ENCODE measurements around the gene NR2C2.

NR2C2 gene

DNA sequence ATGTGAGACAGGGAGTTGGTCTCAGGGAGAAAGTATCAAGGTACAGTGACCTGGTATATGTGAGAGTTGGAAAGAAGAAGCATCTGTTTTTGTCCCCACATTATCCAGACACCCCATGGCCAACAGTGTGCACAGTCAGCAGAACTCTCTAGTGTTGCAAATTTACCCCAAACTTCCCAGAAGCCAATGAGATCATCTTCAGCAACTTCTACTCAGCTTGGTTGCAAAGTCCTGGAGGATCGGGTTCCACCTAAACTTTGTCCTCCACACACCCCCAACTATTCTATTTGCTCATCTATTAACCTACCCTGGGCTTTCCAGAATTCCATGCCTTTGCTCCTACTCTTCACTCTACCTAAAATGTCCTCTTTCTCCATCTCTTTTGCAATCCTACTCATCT is 135.9 kb downstream of the NR2C2 start:
- no peak overlapping the region for H3K27ac ChIP-seq (replicated peaks)
- no peaks in the 10 kb centered on the region for H3K27me3 ChIP-seq (ENCODE audit: insufficient read depth, poor library complexity, severe bottlenecking)
- TF ChIP-seq REST (IDR thresholded peaks at IDR 0.05; ENCODE audit: insufficient replicate concordance, low read depth) (no peak), SPI1 (IDR thresholded peaks at IDR 0.05; ENCODE audit: borderline replicate concordance, low read depth) (no peak), GABPA (IDR thresholded peaks at IDR 0.05; ENCODE audit: low read depth) (no peak), POLR2AphosphoS5 (IDR thresholded peaks at IDR 0.05; ENCODE audit: low read depth) (no peak)
- TF ChIP-seq, protein P1, sequence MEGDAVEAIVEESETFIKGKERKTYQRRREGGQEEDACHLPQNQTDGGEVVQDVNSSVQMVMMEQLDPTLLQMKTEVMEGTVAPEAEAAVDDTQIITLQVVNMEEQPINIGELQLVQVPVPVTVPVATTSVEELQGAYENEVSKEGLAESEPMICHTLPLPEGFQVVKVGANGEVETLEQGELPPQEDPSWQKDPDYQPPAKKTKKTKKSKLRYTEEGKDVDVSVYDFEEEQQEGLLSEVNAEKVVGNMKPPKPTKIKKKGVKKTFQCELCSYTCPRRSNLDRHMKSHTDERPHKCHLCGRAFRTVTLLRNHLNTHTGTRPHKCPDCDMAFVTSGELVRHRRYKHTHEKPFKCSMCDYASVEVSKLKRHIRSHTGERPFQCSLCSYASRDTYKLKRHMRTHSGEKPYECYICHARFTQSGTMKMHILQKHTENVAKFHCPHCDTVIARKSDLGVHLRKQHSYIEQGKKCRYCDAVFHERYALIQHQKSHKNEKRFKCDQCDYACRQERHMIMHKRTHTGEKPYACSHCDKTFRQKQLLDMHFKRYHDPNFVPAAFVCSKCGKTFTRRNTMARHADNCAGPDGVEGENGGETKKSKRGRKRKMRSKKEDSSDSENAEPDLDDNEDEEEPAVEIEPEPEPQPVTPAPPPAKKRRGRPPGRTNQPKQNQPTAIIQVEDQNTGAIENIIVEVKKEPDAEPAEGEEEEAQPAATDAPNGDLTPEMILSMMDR (IDR thresholded peaks at IDR 0.05; ENCODE audit: insufficient read depth, low read length), result no peak
- DNase-seq (ENCODE audit: low read depth in 1 of 2, low spot score in 1 of 2), result no peak
- H3K4me3 ChIP-seq (replicated peaks; ENCODE audit: insufficient read depth, low read length), result no peak overlapping the region

DNA sequence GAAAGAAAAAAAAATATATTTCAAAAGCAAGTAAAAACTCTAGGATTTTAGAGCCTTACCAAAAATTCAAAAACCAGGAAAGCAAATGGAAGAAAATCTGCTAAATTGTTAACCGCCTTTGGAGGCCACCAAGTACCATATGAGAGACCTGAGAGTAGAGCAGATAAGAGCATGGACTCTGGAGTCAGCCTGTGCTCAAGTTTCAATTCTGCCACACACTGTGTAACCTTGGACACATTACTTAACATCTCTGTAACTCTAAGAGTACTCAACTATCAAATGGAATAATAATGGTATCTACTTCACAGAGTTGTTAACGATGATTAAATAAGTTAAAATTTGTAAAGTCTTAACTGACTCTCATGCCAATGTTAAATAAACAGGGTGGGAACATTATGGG is 138.9 kb downstream of the NR2C2 start:
- H3K4me3 ChIP-seq (replicated peaks; ENCODE audit: insufficient read depth, low read length), result no peak overlapping the region
- no peak overlapping the region for H3K27ac ChIP-seq (replicated peaks)
- DNase-seq (ENCODE audit: low read depth in 1 of 2, low spot score in 1 of 2), result no peak
- H3K27me3 ChIP-seq (ENCODE audit: insufficient read depth, poor library complexity, severe bottlenecking), result no peaks in the 10 kb centered on the region
- no peak for TF ChIP-seq POLR2AphosphoS5 (IDR thresholded peaks at IDR 0.05; ENCODE audit: low read depth)
- TF ChIP-seq, protein P1 (IDR thresholded peaks at IDR 0.05; ENCODE audit: insufficient read depth, low read length), result no peak
- no peak for TF ChIP-seq GABPA (IDR thresholded peaks at IDR 0.05; ENCODE audit: low read depth)
- TF ChIP-seq REST (IDR thresholded peaks at IDR 0.05; ENCODE audit: insufficient replicate concordance, low read depth), result no peak
- no peak for TF ChIP-seq SPI1 (IDR thresholded peaks at IDR 0.05; ENCODE audit: borderline replicate concordance, low read depth)

GRCh38 chr3:15086699-15087098 is 139.3 kb downstream of the NR2C2 start:
- no peak overlapping the region for H3K27ac ChIP-seq (replicated peaks)
- no peak for TF ChIP-seq GABPA (IDR thresholded peaks at IDR 0.05; ENCODE audit: low read depth)
- no peak for TF ChIP-seq SPI1 (IDR thresholded peaks at IDR 0.05; ENCODE audit: borderline replicate concordance, low read depth)
- H3K27me3 ChIP-seq (ENCODE audit: insufficient read depth, poor library complexity, severe bottlenecking), result no peaks in the 10 kb centered on the region
- DNase-seq (ENCODE audit: low read depth in 1 of 2, low spot score in 1 of 2), result no peak
- H3K4me3 ChIP-seq (replicated peaks; ENCODE audit: insufficient read depth, low read length), result no peak overlapping the region

GRCh38 chr3:15089201-15089600 is 141.8 kb downstream of the NR2C2 start:
- Histone ChIP-seq H3K4me3 (replicated peaks; ENCODE audit: insufficient read depth, low read length) (no peak overlapping the region), H3K27ac (replicated peaks) (no peak overlapping the region), H3K27me3 (ENCODE audit: insufficient read depth, poor library complexity, severe bottlenecking) (no peaks in the 10 kb centered on the region)
- no peak for DNase-seq (ENCODE audit: low read depth in 1 of 2, low spot score in 1 of 2)
- no peak for TF ChIP-seq REST (IDR thresholded peaks at IDR 0.05; ENCODE audit: insufficient replicate concordance, low read depth)
- TF ChIP-seq GABPA (IDR thresholded peaks at IDR 0.05; ENCODE audit: low read depth), result no peak
- TF ChIP-seq POLR2AphosphoS5 (IDR thresholded peaks at IDR 0.05; ENCODE audit: low read depth), result no peak
- TF ChIP-seq, protein P1 (IDR thresholded peaks at IDR 0.05; ENCODE audit: insufficient read depth, low read length), result no peak
- no peak for TF ChIP-seq SPI1 (IDR thresholded peaks at IDR 0.05; ENCODE audit: borderline replicate concordance, low read depth)
